ENCODE measurements around the gene PAX8. TPM values are rescaled to one million over a fixed set of nuclear protein-coding genes. Genes with fewer than 3 reads are reported as not detected.

PAX8 gene
- total and polyA plus RNA-seq, 2 of the 13 experiments (the other 11 are each of a cell fraction or from before 2014, with no cell fraction given) = 1.5 to 8.8 TPM

DNA sequence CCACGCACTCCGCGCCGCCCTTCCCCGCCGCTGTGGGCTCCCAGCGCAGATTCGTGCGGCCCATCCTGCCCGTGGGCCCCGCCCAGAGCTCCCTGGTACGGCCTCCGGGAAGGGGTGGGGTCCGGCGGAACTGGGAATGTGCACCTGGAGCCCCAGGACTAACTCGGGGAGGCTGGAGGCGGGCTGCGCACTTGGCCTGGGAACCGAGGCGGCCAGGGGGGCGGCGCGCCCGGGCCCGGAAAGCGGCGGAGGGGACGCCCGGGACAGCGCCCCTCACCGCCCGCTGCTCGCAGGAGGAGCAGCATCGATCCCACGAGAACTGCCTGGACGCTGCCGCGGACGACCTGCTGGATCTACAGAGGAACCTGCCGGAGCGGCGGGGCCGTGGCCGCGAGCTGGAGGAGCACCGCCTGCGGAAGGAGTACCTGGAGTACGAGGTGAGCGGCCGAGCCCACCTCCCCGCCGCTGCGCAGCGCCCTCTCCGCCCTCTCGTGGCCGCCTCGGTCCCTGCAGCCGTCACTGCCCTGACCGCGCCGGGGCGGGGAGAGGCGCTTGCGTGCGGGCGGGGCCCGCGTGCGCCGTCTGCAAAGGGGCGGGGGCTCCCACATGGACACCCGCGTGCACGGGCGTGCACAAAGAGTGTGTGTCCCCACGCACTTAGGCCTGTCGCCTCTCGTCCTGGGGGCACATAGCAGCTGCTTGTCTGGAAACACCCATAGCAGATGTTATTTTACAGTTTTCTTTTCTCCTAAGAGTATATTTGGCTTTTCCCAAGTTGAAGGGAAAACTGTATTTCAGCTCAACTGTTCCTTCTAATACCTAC, 79.7 kb downstream of the PAX8 start (continued):
- TF ChIP-seq NFKBIZ (CRISPR knock-in tag; IDR thresholded peaks at IDR 0.05) = 0 out of 2 replicates have a peak, but pooled peaks have one; percentile 23
- TF ChIP-seq, protein P1, sequence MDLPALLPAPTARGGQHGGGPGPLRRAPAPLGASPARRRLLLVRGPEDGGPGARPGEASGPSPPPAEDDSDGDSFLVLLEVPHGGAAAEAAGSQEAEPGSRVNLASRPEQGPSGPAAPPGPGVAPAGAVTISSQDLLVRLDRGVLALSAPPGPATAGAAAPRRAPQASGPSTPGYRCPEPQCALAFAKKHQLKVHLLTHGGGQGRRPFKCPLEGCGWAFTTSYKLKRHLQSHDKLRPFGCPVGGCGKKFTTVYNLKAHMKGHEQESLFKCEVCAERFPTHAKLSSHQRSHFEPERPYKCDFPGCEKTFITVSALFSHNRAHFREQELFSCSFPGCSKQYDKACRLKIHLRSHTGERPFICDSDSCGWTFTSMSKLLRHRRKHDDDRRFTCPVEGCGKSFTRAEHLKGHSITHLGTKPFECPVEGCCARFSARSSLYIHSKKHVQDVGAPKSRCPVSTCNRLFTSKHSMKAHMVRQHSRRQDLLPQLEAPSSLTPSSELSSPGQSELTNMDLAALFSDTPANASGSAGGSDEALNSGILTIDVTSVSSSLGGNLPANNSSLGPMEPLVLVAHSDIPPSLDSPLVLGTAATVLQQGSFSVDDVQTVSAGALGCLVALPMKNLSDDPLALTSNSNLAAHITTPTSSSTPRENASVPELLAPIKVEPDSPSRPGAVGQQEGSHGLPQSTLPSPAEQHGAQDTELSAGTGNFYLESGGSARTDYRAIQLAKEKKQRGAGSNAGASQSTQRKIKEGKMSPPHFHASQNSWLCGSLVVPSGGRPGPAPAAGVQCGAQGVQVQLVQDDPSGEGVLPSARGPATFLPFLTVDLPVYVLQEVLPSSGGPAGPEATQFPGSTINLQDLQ (CRISPR knock-in tag; IDR thresholded peaks at IDR 0.05) = 0 out of 2 replicates have a peak, but pooled peaks have one; percentile 41
- TF ChIP-seq, protein P2, sequence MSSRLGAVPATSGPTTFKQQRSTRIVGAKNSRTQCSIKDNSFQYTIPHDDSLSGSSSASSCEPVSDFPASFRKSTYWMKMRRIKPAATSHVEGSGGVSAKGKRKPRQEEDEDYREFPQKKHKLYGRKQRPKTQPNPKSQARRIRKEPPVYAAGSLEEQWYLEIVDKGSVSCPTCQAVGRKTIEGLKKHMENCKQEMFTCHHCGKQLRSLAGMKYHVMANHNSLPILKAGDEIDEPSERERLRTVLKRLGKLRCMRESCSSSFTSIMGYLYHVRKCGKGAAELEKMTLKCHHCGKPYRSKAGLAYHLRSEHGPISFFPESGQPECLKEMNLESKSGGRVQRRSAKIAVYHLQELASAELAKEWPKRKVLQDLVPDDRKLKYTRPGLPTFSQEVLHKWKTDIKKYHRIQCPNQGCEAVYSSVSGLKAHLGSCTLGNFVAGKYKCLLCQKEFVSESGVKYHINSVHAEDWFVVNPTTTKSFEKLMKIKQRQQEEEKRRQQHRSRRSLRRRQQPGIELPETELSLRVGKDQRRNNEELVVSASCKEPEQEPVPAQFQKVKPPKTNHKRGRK (CRISPR knock-in tag; IDR thresholded peaks at IDR 0.05) = no peak
- TF ChIP-seq, protein P3, sequence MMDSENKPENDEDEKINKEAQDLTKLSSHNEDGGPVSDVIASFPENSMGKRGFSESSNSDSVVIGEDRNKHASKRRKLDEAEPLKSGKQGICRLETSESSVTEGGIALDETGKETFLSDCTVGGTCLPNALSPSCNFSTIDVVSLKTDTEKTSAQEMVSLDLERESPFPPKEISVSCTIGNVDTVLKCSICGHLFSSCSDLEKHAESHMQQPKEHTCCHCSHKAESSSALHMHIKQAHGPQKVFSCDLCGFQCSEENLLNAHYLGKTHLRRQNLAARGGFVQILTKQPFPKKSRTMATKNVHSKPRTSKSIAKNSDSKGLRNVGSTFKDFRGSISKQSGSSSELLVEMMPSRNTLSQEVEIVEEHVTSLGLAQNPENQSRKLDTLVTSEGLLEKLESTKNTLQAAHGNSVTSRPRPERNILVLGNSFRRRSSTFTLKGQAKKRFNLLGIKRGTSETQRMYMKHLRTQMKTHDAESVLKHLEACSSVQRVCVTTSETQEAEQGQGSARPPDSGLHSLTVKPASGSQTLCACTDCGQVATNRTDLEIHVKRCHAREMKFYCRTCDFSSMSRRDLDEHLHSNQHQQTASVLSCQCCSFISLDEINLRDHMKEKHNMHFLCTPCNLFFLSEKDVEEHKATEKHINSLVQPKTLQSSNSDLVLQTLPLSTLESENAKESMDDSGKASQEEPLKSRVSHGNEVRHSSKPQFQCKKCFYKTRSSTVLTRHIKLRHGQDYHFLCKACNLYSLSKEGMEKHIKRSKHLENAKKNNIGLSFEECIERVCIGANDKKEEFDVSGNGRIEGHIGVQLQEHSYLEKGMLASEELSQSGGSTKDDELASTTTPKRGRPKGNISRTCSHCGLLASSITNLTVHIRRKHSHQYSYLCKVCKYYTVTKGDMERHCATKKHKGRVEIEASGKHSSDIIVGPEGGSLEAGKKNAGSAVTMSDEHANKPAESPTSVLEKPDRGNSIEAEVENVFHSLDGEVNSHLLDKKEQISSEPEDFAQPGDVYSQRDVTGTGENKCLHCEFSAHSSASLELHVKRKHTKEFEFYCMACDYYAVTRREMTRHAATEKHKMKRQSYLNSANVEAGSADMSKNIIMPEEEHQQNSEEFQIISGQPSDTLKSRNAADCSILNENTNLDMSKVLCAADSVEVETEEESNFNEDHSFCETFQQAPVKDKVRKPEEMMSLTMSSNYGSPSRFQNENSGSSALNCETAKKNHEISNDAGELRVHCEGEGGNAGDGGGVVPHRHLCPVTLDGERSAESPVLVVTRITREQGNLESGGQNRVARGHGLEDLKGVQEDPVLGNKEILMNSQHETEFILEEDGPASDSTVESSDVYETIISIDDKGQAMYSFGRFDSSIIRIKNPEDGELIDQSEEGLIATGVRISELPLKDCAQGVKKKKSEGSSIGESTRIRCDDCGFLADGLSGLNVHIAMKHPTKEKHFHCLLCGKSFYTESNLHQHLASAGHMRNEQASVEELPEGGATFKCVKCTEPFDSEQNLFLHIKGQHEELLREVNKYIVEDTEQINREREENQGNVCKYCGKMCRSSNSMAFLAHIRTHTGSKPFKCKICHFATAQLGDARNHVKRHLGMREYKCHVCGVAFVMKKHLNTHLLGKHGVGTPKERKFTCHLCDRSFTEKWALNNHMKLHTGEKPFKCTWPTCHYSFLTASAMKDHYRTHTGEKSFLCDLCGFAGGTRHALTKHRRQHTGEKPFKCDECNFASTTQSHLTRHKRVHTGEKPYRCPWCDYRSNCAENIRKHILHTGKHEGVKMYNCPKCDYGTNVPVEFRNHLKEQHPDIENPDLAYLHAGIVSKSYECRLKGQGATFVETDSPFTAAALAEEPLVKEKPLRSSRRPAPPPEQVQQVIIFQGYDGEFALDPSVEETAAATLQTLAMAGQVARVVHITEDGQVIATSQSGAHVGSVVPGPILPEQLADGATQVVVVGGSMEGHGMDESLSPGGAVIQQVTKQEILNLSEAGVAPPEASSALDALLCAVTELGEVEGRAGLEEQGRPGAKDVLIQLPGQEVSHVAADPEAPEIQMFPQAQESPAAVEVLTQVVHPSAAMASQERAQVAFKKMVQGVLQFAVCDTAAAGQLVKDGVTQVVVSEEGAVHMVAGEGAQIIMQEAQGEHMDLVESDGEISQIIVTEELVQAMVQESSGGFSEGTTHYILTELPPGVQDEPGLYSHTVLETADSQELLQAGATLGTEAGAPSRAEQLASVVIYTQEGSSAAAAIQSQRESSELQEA (CRISPR knock-in tag; IDR thresholded peaks at IDR 0.05; ENCODE audit: not compliant biosample characterization) = peak; percentile 96
- no peak for TF ChIP-seq SMARCE1 (IDR thresholded peaks at IDR 0.05; ENCODE audit: borderline replicate concordance)
- TF ChIP-seq, protein P4, sequence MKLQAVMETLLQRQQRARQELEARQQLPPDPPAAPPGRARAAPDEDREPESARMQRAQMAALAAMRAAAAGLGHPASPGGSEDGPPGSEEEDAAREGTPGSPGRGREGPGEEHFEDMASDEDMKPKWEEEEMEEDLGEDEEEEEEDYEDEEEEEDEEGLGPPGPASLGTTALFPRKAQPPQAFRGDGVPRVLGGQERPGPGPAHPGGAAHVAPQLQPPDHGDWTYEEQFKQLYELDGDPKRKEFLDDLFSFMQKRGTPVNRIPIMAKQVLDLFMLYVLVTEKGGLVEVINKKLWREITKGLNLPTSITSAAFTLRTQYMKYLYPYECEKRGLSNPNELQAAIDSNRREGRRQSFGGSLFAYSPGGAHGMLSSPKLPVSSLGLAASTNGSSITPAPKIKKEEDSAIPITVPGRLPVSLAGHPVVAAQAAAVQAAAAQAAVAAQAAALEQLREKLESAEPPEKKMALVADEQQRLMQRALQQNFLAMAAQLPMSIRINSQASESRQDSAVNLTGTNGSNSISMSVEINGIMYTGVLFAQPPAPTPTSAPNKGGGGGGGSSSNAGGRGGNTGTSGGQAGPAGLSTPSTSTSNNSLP (IDR thresholded peaks at IDR 0.05; ENCODE audit: low read depth, low read length) = no peak
- 0 out of 2 replicates have a peak, but pooled peaks have one; percentile 46 for TF ChIP-seq MAFG (CRISPR knock-in tag; IDR thresholded peaks at IDR 0.05)
- no peak for TF ChIP-seq PCBP1 (IDR thresholded peaks at IDR 0.05; ENCODE audit: borderline replicate concordance, low read depth, low read length)
- peak; percentile 74 for TF ChIP-seq IKZF4 (CRISPR knock-in tag; IDR thresholded peaks at IDR 0.05; ENCODE audit: borderline replicate concordance, low read depth, not compliant biosample characterization)
- no peak for TF ChIP-seq ZNF652 (CRISPR knock-in tag; IDR thresholded peaks at IDR 0.05; ENCODE audit: borderline replicate concordance, low read depth)
